Measurements from ENCODE around the gene NID1. TPM values are rescaled to one million over a fixed set of nuclear protein-coding genes. Genes with fewer than 3 reads are reported as not detected.
A peak's percentile ranks its signal among the peaks of the same experiment; 100 is the strongest.

The NID1 gene
- total RNA-seq, 1 donor from 2014 or later, result 32.5 TPM

- peak overlapping the region; percentile 65 for H3K4me2 ChIP-seq
- no peak overlapping the region for H3K27ac Mint-ChIP-seq
- peaks cover under 1% of the 10 kb centered on the region for H3K27me3 Mint-ChIP-seq (ENCODE audit: insufficient read depth, low read depth)
- H3K79me2 ChIP-seq (ENCODE audit: low read depth), result no peaks in the 10 kb centered on the region
- H3K4me3 Mint-ChIP-seq, result peak overlapping the region; percentile 44
- H3K4me3 ChIP-seq, result peak overlapping the region; percentile 21
- H3K27me3 ChIP-seq, result no peaks in the 10 kb centered on the region
- peaks cover 4% of the 10 kb centered on the region for H3K36me3 Mint-ChIP-seq
- H3K27ac ChIP-seq, result peak overlapping the region; percentile 3
- H4K20me1 ChIP-seq (ENCODE audit: low read depth), result no peaks in the 10 kb centered on the region
- peaks cover 15% of the 10 kb centered on the region for H3K4me1 Mint-ChIP-seq
- peaks cover 6% of the 10 kb centered on the region for H3K4me1 ChIP-seq
- peak overlapping the region; percentile 77 for H2AFZ ChIP-seq (replicated peaks)
- TF ChIP-seq EZH2phosphoT487 (IDR thresholded peaks at IDR 0.05) (no peak), CTCF (IDR thresholded peaks at IDR 0.05) (no peak), EZH2 (IDR thresholded peaks at IDR 0.05) (no peak)
- no peaks in the 10 kb centered on the region for H3K9me3 Mint-ChIP-seq
- peaks cover 8% of the 10 kb centered on the region for H3F3A ChIP-seq (ENCODE audit: low read depth)
- DNase-seq (ENCODE audit: low spot score), result no peak
- H3K9ac ChIP-seq, result no peak overlapping the region
- H3K36me3 ChIP-seq, result peaks cover 6% of the 10 kb centered on the region
- peaks cover 1% of the 10 kb centered on the region for H3K9me3 ChIP-seq (ENCODE audit: low read depth)
These were observed 92.6 kb downstream of the NID1 start for GRCh38 chr1:235972311-235972689.

GRCh38 chr1:235971571-235972310, 93.1 kb downstream of the NID1 start:
- Histone ChIP-seq H3K4me2 (peak overlapping the region; percentile 65), H3K4me1 (peaks cover 6% of the 10 kb centered on the region), H3K9ac (no peak overlapping the region), H3K27ac (peak overlapping the region; percentile 3), H3K36me3 (peaks cover under 1% of the 10 kb centered on the region), H2AFZ (replicated peaks) (peak overlapping the region; percentile 77), H3F3A (ENCODE audit: low read depth) (peaks cover 8% of the 10 kb centered on the region), H3K27me3 (no peaks in the 10 kb centered on the region), H3K9me3 (ENCODE audit: low read depth) (no peaks in the 10 kb centered on the region), H3K4me3 (peak overlapping the region; percentile 21), H4K20me1 (ENCODE audit: low read depth) (no peaks in the 10 kb centered on the region), H3K79me2 (ENCODE audit: low read depth) (no peaks in the 10 kb centered on the region)
- Mint-ChIP-seq H3K36me3 (no peaks in the 10 kb centered on the region), H3K9me3 (no peaks in the 10 kb centered on the region), H3K4me3 (peak overlapping the region; percentile 44), H3K27me3 (ENCODE audit: insufficient read depth, low read depth) (no peaks in the 10 kb centered on the region), H3K4me1 (peaks cover 15% of the 10 kb centered on the region), H3K27ac (no peak overlapping the region)
- TF ChIP-seq CTCF (IDR thresholded peaks at IDR 0.05) (peak; percentile 90), EZH2 (IDR thresholded peaks at IDR 0.05) (no peak), EZH2phosphoT487 (IDR thresholded peaks at IDR 0.05) (no peak)
- DNase-seq (ENCODE audit: low spot score), result peak; percentile 94

- H3K27me3 ChIP-seq, result no peaks in the 10 kb centered on the region
- peaks cover 8% of the 10 kb centered on the region for H3F3A ChIP-seq (ENCODE audit: low read depth)
- H3K36me3 ChIP-seq, result no peaks in the 10 kb centered on the region
- no peaks in the 10 kb centered on the region for H3K27me3 Mint-ChIP-seq (ENCODE audit: insufficient read depth, low read depth)
- peak overlapping the region; percentile 77 for H2AFZ ChIP-seq (replicated peaks)
- no peak overlapping the region for H3K27ac Mint-ChIP-seq
- no peaks in the 10 kb centered on the region for H3K9me3 ChIP-seq (ENCODE audit: low read depth)
- H3K9me3 Mint-ChIP-seq, result no peaks in the 10 kb centered on the region
- no peaks in the 10 kb centered on the region for H3K36me3 Mint-ChIP-seq
- peak overlapping the region; percentile 65 for H3K4me2 ChIP-seq
- DNase-seq (ENCODE audit: low spot score), result no peak
- no peaks in the 10 kb centered on the region for H4K20me1 ChIP-seq (ENCODE audit: low read depth)
- TF ChIP-seq EZH2phosphoT487 (IDR thresholded peaks at IDR 0.05) (no peak), CTCF (IDR thresholded peaks at IDR 0.05) (no peak), EZH2 (IDR thresholded peaks at IDR 0.05) (no peak)
- no peaks in the 10 kb centered on the region for H3K79me2 ChIP-seq (ENCODE audit: low read depth)
- H3K4me1 ChIP-seq, result peaks cover 6% of the 10 kb centered on the region
- no peak overlapping the region for H3K4me3 ChIP-seq
- no peak overlapping the region for H3K9ac ChIP-seq
- no peak overlapping the region for H3K4me3 Mint-ChIP-seq
- peaks cover 15% of the 10 kb centered on the region for H3K4me1 Mint-ChIP-seq
- no peak overlapping the region for H3K27ac ChIP-seq
These were observed 93.9 kb downstream of the NID1 start for GRCh38 chr1:235971020-235971419.
